Measurements from ENCODE around the gene GSK3B. TPM values are rescaled to one million over a fixed set of nuclear protein-coding genes. Genes with fewer than 3 reads are reported as not detected.

Gene GSK3B
- total and polyA plus RNA-seq, 2 donors (not counting 1 experiment from before 2014, with no cell fraction given): 12.3 to 33.3 TPM

GRCh38 chr3:119831941-119832371 is 262.3 kb downstream of the GSK3B start:
- Histone ChIP-seq H2AFZ (ENCODE audit: insufficient read depth, low read depth, low read length, poor library complexity, severe bottlenecking) (no peak overlapping the region), H3K79me2 (ENCODE audit: control insufficient read depth, insufficient read depth, low read length) (no peaks in the 10 kb centered on the region), H3K9ac (ENCODE audit: low read length) (no peak overlapping the region), H3K27ac (ENCODE audit: low read length in 2 of 2) (no peak overlapping the region), H3K4me3 (ENCODE audit: control extremely low read depth in 1 of 5, extremely low read depth in 1 of 5, insufficient read depth in 1 of 5, low read depth in 2 of 5, low read length in 4 of 5) (no peak overlapping the region), H3K4me1 (ENCODE audit: control insufficient read depth in 2 of 2, insufficient read depth in 2 of 2, low read length in 2 of 2) (no peaks in the 10 kb centered on the region), H3K36me3 (replicated peaks in 1 of 2; ENCODE audit: control extremely low read depth in 1 of 2, control insufficient read depth in 1 of 2, extremely low read depth in 1 of 2, insufficient read depth in 2 of 2, low read length in 1 of 2) (peaks cover 3 to 6% of the 10 kb centered on the region in 2 experiments), H3K9me3 (ENCODE audit: control extremely low read depth in 1 of 3, control insufficient read depth in 2 of 3, insufficient read depth in 1 of 3, low read length in 2 of 3) (no peaks in the 10 kb centered on the region), H3K4me2 (replicated peaks; ENCODE audit: low read depth, low read length, poor library complexity, severe bottlenecking) (no peak overlapping the region), H3K27me3 (replicated peaks in 1 of 4; ENCODE audit: control extremely low read depth in 1 of 4, control insufficient read depth in 3 of 4, insufficient read depth in 4 of 4, low read length in 3 of 4) (no peaks in the 10 kb centered on the region), H4K20me1 (ENCODE audit: control insufficient read depth, insufficient read depth, low read length, poor library complexity, severe bottlenecking) (peaks cover 11% of the 10 kb centered on the region)
- 100% methylated on average over 1 of the region's 1 CpG for WGBS (ENCODE audit: insufficient coverage)
- ATAC-seq (ENCODE audit: low read depth) (no peak), DNase-seq (no peak)
- no peaks in the 10 kb centered on the region for H3K27me3 Mint-ChIP-seq
- TF ChIP-seq EZH2 (IDR thresholded peaks at IDR 0.05; ENCODE audit: borderline replicate concordance, insufficient read depth, low read depth, low read length, poor library complexity, severe bottlenecking): no peak
- no peak for TF ChIP-seq CTCF (IDR thresholded peaks at IDR 0.05)
- H3K9me3 Mint-ChIP-seq (ENCODE audit: insufficient read depth): no peaks in the 10 kb centered on the region
- H3K27ac Mint-ChIP-seq: no peak overlapping the region
- CTCF ChIA-PET: interaction anchor here (0.6 to 1.7 kb wide), 3 partner anchors 8 to 317 kb away, joined by 4 read pairs; no protein-coding TSS in a partner anchor
- POLR2A ChIA-PET: no interaction called here
- peaks cover 4% of the 10 kb centered on the region for H3K4me1 Mint-ChIP-seq
- H3K4me3 Mint-ChIP-seq: no peak overlapping the region
- intact Hi-C loops (cut with micrococcal nuclease): no loop called here

GRCh38 chr3:119831022-119831421 is 263.2 kb downstream of the GSK3B start:
- no peak overlapping the region for H3K27ac ChIP-seq (ENCODE audit: low read length in 2 of 2)
- no CpG with 5 or more reads among the region's 3 CpGs for WGBS (ENCODE audit: insufficient coverage)
- intact Hi-C loops (cut with micrococcal nuclease): no loop called here
- H3K36me3 ChIP-seq (replicated peaks in 1 of 2; ENCODE audit: control extremely low read depth in 1 of 2, control insufficient read depth in 1 of 2, extremely low read depth in 1 of 2, insufficient read depth in 2 of 2, low read length in 1 of 2): peaks cover 7 to 10% of the 10 kb centered on the region in 2 experiments
- no peak overlapping the region for H3K4me2 ChIP-seq (replicated peaks; ENCODE audit: low read depth, low read length, poor library complexity, severe bottlenecking)
- ATAC-seq (ENCODE audit: low read depth): no peak
- Mint-ChIP-seq H3K27ac (no peak overlapping the region), H3K9me3 (ENCODE audit: insufficient read depth) (no peaks in the 10 kb centered on the region), H3K4me3 (no peak overlapping the region), H3K27me3 (no peaks in the 10 kb centered on the region), H3K4me1 (peaks cover 4% of the 10 kb centered on the region)
- H3K79me2 ChIP-seq (ENCODE audit: control insufficient read depth, insufficient read depth, low read length): no peaks in the 10 kb centered on the region
- no peaks in the 10 kb centered on the region for H3K4me1 ChIP-seq (ENCODE audit: control insufficient read depth in 2 of 2, insufficient read depth in 2 of 2, low read length in 2 of 2)
- H2AFZ ChIP-seq (ENCODE audit: insufficient read depth, low read depth, low read length, poor library complexity, severe bottlenecking): no peak overlapping the region
- H3K9ac ChIP-seq (ENCODE audit: low read length): no peak overlapping the region
- no peak for DNase-seq
- ChIA-PET CTCF (interaction anchor here (1.1 to 1.7 kb wide), 2 partner anchors 8 to 318 kb away, joined by 4 to 5 read pairs; no protein-coding TSS in a partner anchor), POLR2A (no interaction called here)
- H3K4me3 ChIP-seq (ENCODE audit: control extremely low read depth in 1 of 5, extremely low read depth in 1 of 5, insufficient read depth in 1 of 5, low read depth in 2 of 5, low read length in 4 of 5): no peak overlapping the region
- no peaks in the 10 kb centered on the region for H3K27me3 ChIP-seq (replicated peaks in 1 of 4; ENCODE audit: control extremely low read depth in 1 of 4, control insufficient read depth in 3 of 4, insufficient read depth in 4 of 4, low read length in 3 of 4)
- H3K9me3 ChIP-seq (ENCODE audit: control extremely low read depth in 1 of 3, control insufficient read depth in 2 of 3, insufficient read depth in 1 of 3, low read length in 2 of 3): no peaks in the 10 kb centered on the region
- peaks cover 11% of the 10 kb centered on the region for H4K20me1 ChIP-seq (ENCODE audit: control insufficient read depth, insufficient read depth, low read length, poor library complexity, severe bottlenecking)
- TF ChIP-seq EZH2 (IDR thresholded peaks at IDR 0.05; ENCODE audit: borderline replicate concordance, insufficient read depth, low read depth, low read length, poor library complexity, severe bottlenecking): no peak
- TF ChIP-seq CTCF (IDR thresholded peaks at IDR 0.05): no peak

Measured in B cell (primary cell).